Measurements from ENCODE around the gene FGG. TPM values are rescaled to one million over a fixed set of nuclear protein-coding genes. Genes with fewer than 3 reads are reported as not detected.

FGG gene
- 0.39 TPM for polyA plus RNA-seq (2012; ENCODE audit: insufficient read length, low read depth)

- TF ChIP-seq TAF1 (IDR thresholded peaks at IDR 0.05; ENCODE audit: borderline replicate concordance, insufficient read depth, low read length) (no peak), REST (IDR thresholded peaks at IDR 0.05; ENCODE audit: insufficient read depth in 1 of 2, low read depth in 2 of 2, low read length in 2 of 2) (no peak), POLR2AphosphoS5 (IDR thresholded peaks at IDR 0.05; ENCODE audit: low read depth, low read length) (no peak), SIN3A (IDR thresholded peaks at IDR 0.05; ENCODE audit: borderline replicate concordance, insufficient read depth, low read length) (no peak), FOXP2 (optimal IDR thresholded peaks at IDR 0.05; ENCODE audit: borderline replicate concordance, extremely low read depth, extremely low read length, insufficient read depth) (no peak)
Observed at GRCh38 chr4:154612472-154613414, at the start of gene FGG. Gene FGG (minus strand): TSS chr4:154612656. CDS start chr4:154612609, 47 bp downstream.

- TF ChIP-seq REST (IDR thresholded peaks at IDR 0.05; ENCODE audit: insufficient read depth in 1 of 2, low read depth in 2 of 2, low read length in 2 of 2) (no peak), SIN3A (IDR thresholded peaks at IDR 0.05; ENCODE audit: borderline replicate concordance, insufficient read depth, low read length) (no peak), POLR2AphosphoS5 (IDR thresholded peaks at IDR 0.05; ENCODE audit: low read depth, low read length) (no peak), FOXP2 (optimal IDR thresholded peaks at IDR 0.05; ENCODE audit: borderline replicate concordance, extremely low read depth, extremely low read length, insufficient read depth) (no peak), TAF1 (IDR thresholded peaks at IDR 0.05; ENCODE audit: borderline replicate concordance, insufficient read depth, low read length) (no peak)
Observed at GRCh38 chr4:154660052-154660451, 47.6 kb upstream of the FGG start.

GRCh38 chr4:154658680-154659405 lies 46.4 kb upstream of the FGG start:
- TF ChIP-seq TAF1 (IDR thresholded peaks at IDR 0.05; ENCODE audit: borderline replicate concordance, insufficient read depth, low read length) (no peak), REST (IDR thresholded peaks at IDR 0.05; ENCODE audit: insufficient read depth in 1 of 2, low read depth in 2 of 2, low read length in 2 of 2) (no peak), SIN3A (IDR thresholded peaks at IDR 0.05; ENCODE audit: borderline replicate concordance, insufficient read depth, low read length) (no peak), FOXP2 (optimal IDR thresholded peaks at IDR 0.05; ENCODE audit: borderline replicate concordance, extremely low read depth, extremely low read length, insufficient read depth) (no peak), POLR2AphosphoS5 (IDR thresholded peaks at IDR 0.05; ENCODE audit: low read depth, low read length) (no peak)

GRCh38 chr4:154643493-154643892 lies 31.0 kb upstream of the FGG start:
- TF ChIP-seq FOXP2 (optimal IDR thresholded peaks at IDR 0.05; ENCODE audit: borderline replicate concordance, extremely low read depth, extremely low read length, insufficient read depth) = no peak
- no peak for TF ChIP-seq TAF1 (IDR thresholded peaks at IDR 0.05; ENCODE audit: borderline replicate concordance, insufficient read depth, low read length)
- no peak for TF ChIP-seq SIN3A (IDR thresholded peaks at IDR 0.05; ENCODE audit: borderline replicate concordance, insufficient read depth, low read length)
- no peak for TF ChIP-seq REST (IDR thresholded peaks at IDR 0.05; ENCODE audit: insufficient read depth in 1 of 2, low read depth in 2 of 2, low read length in 2 of 2)
- TF ChIP-seq POLR2AphosphoS5 (IDR thresholded peaks at IDR 0.05; ENCODE audit: low read depth, low read length) = no peak
